Gastroesophageal sphincter (tissue), 3 donors: ENCODE results near the gene HOXB2.

Experiments used
- POLR2A ChIP-seq, 2 donors: fragments of 450-650 bp; IDR thresholded peaks; one replicate each; pipeline ENCODE4 v1.6.1; 2017; ENCODE audit warnings: antibody characterized with exemption in 2 of 2, mild to moderate bottlenecking in 2 of 2, moderate library complexity in 1 of 2
- TF ChIP-seq, protein P1 (sequence below), 4 experiments: fragments of 200-600 bp in 2 of 4; fragments of 450-650 bp in 2 of 4; sonication (generic) in 1 of 4; IDR thresholded peaks; one replicate each; pipeline ENCODE4 v1.5.1; 2017 to 2019; ENCODE audit warnings: antibody characterized with exemption in 4 of 4, mild to moderate bottlenecking in 2 of 4, moderate library complexity in 2 of 4

DNA sequence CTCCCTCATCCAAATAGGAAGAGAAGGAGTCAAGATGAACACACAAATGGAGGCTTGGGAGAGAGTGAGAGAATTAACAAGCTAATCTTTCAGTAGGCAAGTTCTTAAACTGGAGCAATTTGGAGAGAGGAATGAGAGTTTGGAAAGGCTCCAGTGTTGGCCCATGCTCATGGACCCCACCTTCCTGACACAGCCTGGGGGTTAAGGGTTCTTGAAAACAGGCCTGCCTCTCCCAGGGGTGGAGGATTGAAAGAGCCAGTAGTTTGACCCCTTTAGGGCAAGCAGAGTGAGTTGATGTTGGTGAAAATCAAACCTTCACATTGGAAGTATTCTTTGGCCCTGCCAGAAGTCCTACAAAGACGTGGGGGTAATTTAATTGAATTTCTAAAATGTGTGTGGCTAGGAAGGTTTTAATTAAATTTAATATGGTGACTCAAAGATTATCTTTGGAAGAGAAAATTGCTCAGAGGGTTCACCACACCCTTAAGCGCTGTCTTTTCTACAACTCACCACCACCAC lies 39.4 kb upstream of the HOXB2 start:
- TF ChIP-seq, protein P1, sequence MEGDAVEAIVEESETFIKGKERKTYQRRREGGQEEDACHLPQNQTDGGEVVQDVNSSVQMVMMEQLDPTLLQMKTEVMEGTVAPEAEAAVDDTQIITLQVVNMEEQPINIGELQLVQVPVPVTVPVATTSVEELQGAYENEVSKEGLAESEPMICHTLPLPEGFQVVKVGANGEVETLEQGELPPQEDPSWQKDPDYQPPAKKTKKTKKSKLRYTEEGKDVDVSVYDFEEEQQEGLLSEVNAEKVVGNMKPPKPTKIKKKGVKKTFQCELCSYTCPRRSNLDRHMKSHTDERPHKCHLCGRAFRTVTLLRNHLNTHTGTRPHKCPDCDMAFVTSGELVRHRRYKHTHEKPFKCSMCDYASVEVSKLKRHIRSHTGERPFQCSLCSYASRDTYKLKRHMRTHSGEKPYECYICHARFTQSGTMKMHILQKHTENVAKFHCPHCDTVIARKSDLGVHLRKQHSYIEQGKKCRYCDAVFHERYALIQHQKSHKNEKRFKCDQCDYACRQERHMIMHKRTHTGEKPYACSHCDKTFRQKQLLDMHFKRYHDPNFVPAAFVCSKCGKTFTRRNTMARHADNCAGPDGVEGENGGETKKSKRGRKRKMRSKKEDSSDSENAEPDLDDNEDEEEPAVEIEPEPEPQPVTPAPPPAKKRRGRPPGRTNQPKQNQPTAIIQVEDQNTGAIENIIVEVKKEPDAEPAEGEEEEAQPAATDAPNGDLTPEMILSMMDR (IDR thresholded peaks at IDR 0.05), result no peak
- no peak for TF ChIP-seq POLR2A (IDR thresholded peaks at IDR 0.05)
